ENCODE data around the gene STK4. TPM values are rescaled to one million over a fixed set of nuclear protein-coding genes. Genes with fewer than 3 reads are reported as not detected.
A peak's percentile ranks its signal among the peaks of the same experiment; 100 is the strongest.
"Not testable (repeated sequence)": the region's sequence is repeated elsewhere in the genome, so short reads cannot be mapped to it uniquely, and the experiment has no call there.

The STK4 gene
- total and polyA plus RNA-seq, 5 donors, result 4.6 to 14.4 (median 13.8) TPM

- H3K27ac ChIP-seq (ENCODE audit: low read length), result no peak overlapping the region
- DNase-seq (no peak), ATAC-seq (no peak)
- intact Hi-C loops (cut with DNase I), result no loop called here
- no peak overlapping the region for H3K4me3 ChIP-seq (ENCODE audit: low read length)
- WGBS, result 80% methylated on average over 8 of the region's 8 CpGs
- H3K4me1 ChIP-seq (ENCODE audit: control insufficient read depth, insufficient read depth, low read length), result peaks cover 4% of the 10 kb centered on the region
- no peaks in the 10 kb centered on the region for H3K27me3 ChIP-seq (ENCODE audit: control insufficient read depth, insufficient read depth)
- H3K9me3 ChIP-seq (ENCODE audit: control insufficient read depth, low read length), result no peaks in the 10 kb centered on the region
These were observed 90.3 kb downstream of the STK4 start for GRCh38 chr20:45056473-45057173.

- no peak for DNase-seq
- intact Hi-C loops (cut with DNase I), result no loop called here
- Histone ChIP-seq H3K27ac (ENCODE audit: low read length) (no peak overlapping the region), H3K4me3 (ENCODE audit: low read length) (no peak overlapping the region), H3K9me3 (ENCODE audit: control insufficient read depth, low read length) (no peaks in the 10 kb centered on the region), H3K27me3 (ENCODE audit: control insufficient read depth, insufficient read depth) (no peaks in the 10 kb centered on the region), H3K4me1 (ENCODE audit: control insufficient read depth, insufficient read depth, low read length) (peaks cover 2% of the 10 kb centered on the region)
- WGBS, result 72% methylated on average over 4 of the region's 4 CpGs
- no peak for ATAC-seq
These were observed 92.0 kb downstream of the STK4 start for GRCh38 chr20:45058168-45058850.

- Histone ChIP-seq H3K4me3 (ENCODE audit: low read length) (no peak overlapping the region), H3K27me3 (ENCODE audit: control insufficient read depth, insufficient read depth) (no peaks in the 10 kb centered on the region), H3K4me1 (ENCODE audit: control insufficient read depth, insufficient read depth, low read length) (no peaks in the 10 kb centered on the region), H3K27ac (ENCODE audit: low read length) (no peak overlapping the region), H3K9me3 (ENCODE audit: control insufficient read depth, low read length) (no peaks in the 10 kb centered on the region)
- WGBS, result 86% methylated on average over 6 of the region's 6 CpGs
- intact Hi-C loops (cut with DNase I), result no loop called here
- no peak for ATAC-seq
- DNase-seq, result no peak
These were observed 92.9 kb downstream of the STK4 start for GRCh38 chr20:45059022-45059728.

GRCh38 chr20:45060294-45060693, 94.0 kb downstream of the STK4 start:
- Histone ChIP-seq H3K9me3 (ENCODE audit: control insufficient read depth, low read length) (no peaks in the 10 kb centered on the region), H3K4me1 (ENCODE audit: control insufficient read depth, insufficient read depth, low read length) (no peaks in the 10 kb centered on the region), H3K4me3 (ENCODE audit: low read length) (no peak overlapping the region), H3K27me3 (ENCODE audit: control insufficient read depth, insufficient read depth) (no peaks in the 10 kb centered on the region), H3K27ac (ENCODE audit: low read length) (no peak overlapping the region)
- ATAC-seq, result no peak
- DNase-seq, result no peak
- intact Hi-C loops (cut with DNase I), result no loop called here
- WGBS, result 80% methylated on average over 4 of the region's 4 CpGs

- no peak for DNase-seq
- no peaks in the 10 kb centered on the region for H3K4me1 ChIP-seq (ENCODE audit: control insufficient read depth, insufficient read depth, low read length)
- intact Hi-C loops (cut with DNase I), result no loop called here
- H3K27ac ChIP-seq (ENCODE audit: low read length), result no peak overlapping the region
- ATAC-seq, result no peak
- WGBS, result 80% methylated on average over 4 of the region's 4 CpGs
- H3K9me3 ChIP-seq (ENCODE audit: control insufficient read depth, low read length), result no peaks in the 10 kb centered on the region
- no peaks in the 10 kb centered on the region for H3K27me3 ChIP-seq (ENCODE audit: control insufficient read depth, insufficient read depth)
- H3K4me3 ChIP-seq (ENCODE audit: low read length), result no peak overlapping the region
These were observed 94.9 kb downstream of the STK4 start for GRCh38 chr20:45061244-45061643.

GRCh38 chr20:45063107-45063506, 96.8 kb downstream of the STK4 start:
- H3K27me3 ChIP-seq (ENCODE audit: control insufficient read depth, insufficient read depth); ATAC-seq; H3K4me1 ChIP-seq (ENCODE audit: control insufficient read depth, insufficient read depth, low read length); H3K27ac ChIP-seq (ENCODE audit: low read length); intact Hi-C loops (cut with DNase I); H3K4me3 ChIP-seq (ENCODE audit: low read length); H3K9me3 ChIP-seq (ENCODE audit: control insufficient read depth, low read length); DNase-seq: not testable (repeated sequence)
- 93% methylated on average over 2 of the region's 2 CpGs for WGBS

GRCh38 chr20:45064812-45065211, 98.5 kb downstream of the STK4 start:
- Histone ChIP-seq H3K4me3 (ENCODE audit: low read length) (no peak overlapping the region), H3K27ac (ENCODE audit: low read length) (no peak overlapping the region), H3K27me3 (ENCODE audit: control insufficient read depth, insufficient read depth) (no peaks in the 10 kb centered on the region), H3K4me1 (ENCODE audit: control insufficient read depth, insufficient read depth, low read length) (no peaks in the 10 kb centered on the region), H3K9me3 (ENCODE audit: control insufficient read depth, low read length) (no peaks in the 10 kb centered on the region)
- ATAC-seq (no peak), DNase-seq (no peak)
- intact Hi-C loops (cut with DNase I), result no loop called here

GRCh38 chr20:45066372-45066771, 100.1 kb downstream of the STK4 start:
- H3K27ac ChIP-seq (ENCODE audit: low read length), result no peak overlapping the region
- H3K4me3 ChIP-seq (ENCODE audit: low read length), result no peak overlapping the region
- no peaks in the 10 kb centered on the region for H3K27me3 ChIP-seq (ENCODE audit: control insufficient read depth, insufficient read depth)
- DNase-seq, result no peak
- 85% methylated on average over 7 of the region's 7 CpGs for WGBS
- H3K4me1 ChIP-seq (ENCODE audit: control insufficient read depth, insufficient read depth, low read length), result no peaks in the 10 kb centered on the region
- ATAC-seq, result no peak
- intact Hi-C loops (cut with DNase I), result no loop called here
- H3K9me3 ChIP-seq (ENCODE audit: control insufficient read depth, low read length), result no peaks in the 10 kb centered on the region

- no peaks in the 10 kb centered on the region for H3K27me3 ChIP-seq (ENCODE audit: control insufficient read depth, insufficient read depth)
- H3K9me3 ChIP-seq (ENCODE audit: control insufficient read depth, low read length), result no peaks in the 10 kb centered on the region
- intact Hi-C loops (cut with DNase I), result no loop called here
- WGBS, result 98% methylated on average over 4 of the region's 4 CpGs
- no peak for ATAC-seq
- DNase-seq, result no peak
- no peak overlapping the region for H3K27ac ChIP-seq (ENCODE audit: low read length)
- H3K4me3 ChIP-seq (ENCODE audit: low read length), result no peak overlapping the region
- no peaks in the 10 kb centered on the region for H3K4me1 ChIP-seq (ENCODE audit: control insufficient read depth, insufficient read depth, low read length)
These were observed 100.8 kb downstream of the STK4 start for GRCh38 chr20:45067087-45067486.

- DNase-seq, result no peak
- H3K27me3 ChIP-seq (ENCODE audit: control insufficient read depth, insufficient read depth), result no peaks in the 10 kb centered on the region
- WGBS, result 75% methylated on average over 2 of the region's 2 CpGs
- ATAC-seq, result no peak
- no peak overlapping the region for H3K27ac ChIP-seq (ENCODE audit: low read length)
- no peaks in the 10 kb centered on the region for H3K4me1 ChIP-seq (ENCODE audit: control insufficient read depth, insufficient read depth, low read length)
- intact Hi-C loops (cut with DNase I), result no loop called here
- H3K4me3 ChIP-seq (ENCODE audit: low read length), result no peak overlapping the region
- H3K9me3 ChIP-seq (ENCODE audit: control insufficient read depth, low read length), result no peaks in the 10 kb centered on the region
These were observed 101.2 kb downstream of the STK4 start for GRCh38 chr20:45067558-45067957.

GRCh38 chr20:45069261-45069660, 102.9 kb downstream of the STK4 start:
- WGBS, result 85% methylated on average over 1 of the region's 1 CpG

More at GRCh38 chr20:45069261-45069660, 102.9 kb downstream of the STK4 start:
- Histone ChIP-seq H3K9me3 (ENCODE audit: control insufficient read depth, low read length) (no peaks in the 10 kb centered on the region), H3K4me3 (ENCODE audit: low read length) (no peak overlapping the region), H3K27me3 (ENCODE audit: control insufficient read depth, insufficient read depth) (no peaks in the 10 kb centered on the region), H3K4me1 (ENCODE audit: control insufficient read depth, insufficient read depth, low read length) (no peaks in the 10 kb centered on the region), H3K27ac (ENCODE audit: low read length) (no peak overlapping the region)
- DNase-seq, result no peak
- peak in 1 of 2 donors; percentile 51 for ATAC-seq
- intact Hi-C loops (cut with DNase I), result no loop called here
